Measurements from ENCODE around the gene SULT1E1.

The SULT1E1 gene

DNA sequence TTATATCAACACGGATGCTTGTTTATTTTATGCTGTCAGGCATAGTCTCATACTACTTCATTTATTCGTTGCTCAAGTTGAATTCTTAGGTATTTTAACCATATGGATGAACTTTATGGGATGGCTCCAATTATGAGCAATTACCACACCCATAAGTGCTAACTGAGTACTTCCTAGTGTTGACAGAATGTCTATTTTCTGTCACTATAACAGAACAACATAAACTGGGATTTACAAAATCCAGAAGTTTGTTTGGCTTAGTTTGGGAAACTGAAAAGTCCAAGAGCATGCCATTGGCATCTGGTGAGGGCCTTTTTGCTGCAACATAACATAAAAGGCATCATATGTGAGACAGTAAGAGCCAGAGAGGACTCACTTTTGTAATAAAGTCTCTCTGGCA, 21.0 kb downstream of the SULT1E1 start:
- no peaks in the 10 kb centered on the region for H3K27me3 ChIP-seq
- H3K4me1 ChIP-seq, result no peaks in the 10 kb centered on the region
- TF ChIP-seq, protein P1, sequence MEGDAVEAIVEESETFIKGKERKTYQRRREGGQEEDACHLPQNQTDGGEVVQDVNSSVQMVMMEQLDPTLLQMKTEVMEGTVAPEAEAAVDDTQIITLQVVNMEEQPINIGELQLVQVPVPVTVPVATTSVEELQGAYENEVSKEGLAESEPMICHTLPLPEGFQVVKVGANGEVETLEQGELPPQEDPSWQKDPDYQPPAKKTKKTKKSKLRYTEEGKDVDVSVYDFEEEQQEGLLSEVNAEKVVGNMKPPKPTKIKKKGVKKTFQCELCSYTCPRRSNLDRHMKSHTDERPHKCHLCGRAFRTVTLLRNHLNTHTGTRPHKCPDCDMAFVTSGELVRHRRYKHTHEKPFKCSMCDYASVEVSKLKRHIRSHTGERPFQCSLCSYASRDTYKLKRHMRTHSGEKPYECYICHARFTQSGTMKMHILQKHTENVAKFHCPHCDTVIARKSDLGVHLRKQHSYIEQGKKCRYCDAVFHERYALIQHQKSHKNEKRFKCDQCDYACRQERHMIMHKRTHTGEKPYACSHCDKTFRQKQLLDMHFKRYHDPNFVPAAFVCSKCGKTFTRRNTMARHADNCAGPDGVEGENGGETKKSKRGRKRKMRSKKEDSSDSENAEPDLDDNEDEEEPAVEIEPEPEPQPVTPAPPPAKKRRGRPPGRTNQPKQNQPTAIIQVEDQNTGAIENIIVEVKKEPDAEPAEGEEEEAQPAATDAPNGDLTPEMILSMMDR (IDR thresholded peaks at IDR 0.05; ENCODE audit: low read depth, low read length), result no peak
- no peak for DNase-seq
- H3K36me3 ChIP-seq, result no peaks in the 10 kb centered on the region
- no peak overlapping the region for H3K4me3 ChIP-seq (ENCODE audit: low read depth, low read length)
- no peaks in the 10 kb centered on the region for H3K9me3 ChIP-seq

DNA sequence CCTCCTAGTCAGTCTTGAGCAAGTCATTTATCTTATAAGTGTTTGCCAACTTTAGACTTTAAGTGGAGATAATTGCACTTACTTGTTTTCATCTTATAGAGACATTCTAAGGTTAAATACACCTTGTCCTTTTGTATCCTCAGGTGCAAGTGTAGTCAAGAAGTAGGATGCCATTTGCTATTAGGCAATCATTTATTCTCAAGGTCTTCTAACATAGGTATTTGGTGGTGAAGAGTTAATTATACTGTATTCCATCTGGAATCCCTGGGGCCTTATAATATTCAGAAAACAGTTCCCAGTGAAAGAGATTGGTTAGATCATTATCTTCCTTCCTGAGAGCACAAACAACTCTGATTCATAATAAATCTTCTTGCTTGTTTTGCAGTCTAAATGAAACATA, 23.7 kb downstream of the SULT1E1 start:
- Histone ChIP-seq H3K4me1 (no peaks in the 10 kb centered on the region), H3K27me3 (no peaks in the 10 kb centered on the region), H3K4me3 (ENCODE audit: low read depth, low read length) (no peak overlapping the region), H3K36me3 (no peaks in the 10 kb centered on the region), H3K9me3 (no peaks in the 10 kb centered on the region)
- TF ChIP-seq, protein P1 (IDR thresholded peaks at IDR 0.05; ENCODE audit: low read depth, low read length), result no peak
- DNase-seq, result no peak

DNA sequence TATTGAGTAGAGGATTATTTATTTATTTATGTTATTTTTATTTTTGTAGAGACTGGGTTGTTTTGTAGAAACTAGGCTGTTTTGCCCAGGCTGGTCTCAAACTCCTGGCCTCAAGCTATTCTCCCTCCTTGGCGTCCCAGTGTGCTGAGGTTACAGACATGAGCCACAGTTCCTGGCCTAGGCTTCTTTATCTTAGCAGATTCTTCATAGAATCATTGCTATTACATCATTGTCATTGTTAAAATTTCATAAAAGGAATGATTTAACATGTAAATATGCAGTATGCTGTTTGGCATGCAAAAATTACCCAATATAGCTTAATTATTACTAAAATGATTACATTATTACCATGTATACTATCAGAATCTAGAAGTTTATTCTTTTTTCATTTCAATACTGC, 24.2 kb downstream of the SULT1E1 start:
- DNase-seq, result no peak
- Histone ChIP-seq H3K9me3 (no peaks in the 10 kb centered on the region), H3K36me3 (no peaks in the 10 kb centered on the region), H3K4me3 (ENCODE audit: low read depth, low read length) (no peak overlapping the region), H3K4me1 (no peaks in the 10 kb centered on the region; the same call in 1 of the 2 replicates), H3K27me3 (no peaks in the 10 kb centered on the region)
- TF ChIP-seq, protein P1 (IDR thresholded peaks at IDR 0.05; ENCODE audit: low read depth, low read length), result no peak

DNA sequence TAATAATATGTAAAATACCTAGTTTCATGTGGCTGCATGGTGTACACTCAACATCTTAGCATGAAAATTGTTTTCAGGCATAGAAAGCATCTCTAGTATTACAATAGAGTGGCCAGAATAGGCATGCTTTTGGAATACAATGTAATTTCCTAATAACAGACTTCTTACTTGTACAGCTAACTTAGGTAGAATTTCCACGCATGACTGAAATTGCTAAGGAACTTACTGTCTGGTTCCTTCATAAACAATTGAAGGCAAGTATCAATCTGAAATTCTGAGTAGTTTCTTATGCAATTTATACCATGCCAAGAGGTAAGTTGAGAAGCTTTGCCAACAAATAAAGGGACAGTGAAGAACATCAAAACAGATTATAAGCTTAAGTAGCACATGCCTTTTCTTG, 26.7 kb downstream of the SULT1E1 start:
- no peak for DNase-seq
- Histone ChIP-seq H3K4me1 (no peaks in the 10 kb centered on the region; the same call in 1 of the 2 replicates), H3K36me3 (no peaks in the 10 kb centered on the region), H3K9me3 (no peaks in the 10 kb centered on the region), H3K27me3 (no peaks in the 10 kb centered on the region), H3K4me3 (ENCODE audit: low read depth, low read length) (no peak overlapping the region)
- TF ChIP-seq, protein P1 (IDR thresholded peaks at IDR 0.05; ENCODE audit: low read depth, low read length), result no peak

DNA sequence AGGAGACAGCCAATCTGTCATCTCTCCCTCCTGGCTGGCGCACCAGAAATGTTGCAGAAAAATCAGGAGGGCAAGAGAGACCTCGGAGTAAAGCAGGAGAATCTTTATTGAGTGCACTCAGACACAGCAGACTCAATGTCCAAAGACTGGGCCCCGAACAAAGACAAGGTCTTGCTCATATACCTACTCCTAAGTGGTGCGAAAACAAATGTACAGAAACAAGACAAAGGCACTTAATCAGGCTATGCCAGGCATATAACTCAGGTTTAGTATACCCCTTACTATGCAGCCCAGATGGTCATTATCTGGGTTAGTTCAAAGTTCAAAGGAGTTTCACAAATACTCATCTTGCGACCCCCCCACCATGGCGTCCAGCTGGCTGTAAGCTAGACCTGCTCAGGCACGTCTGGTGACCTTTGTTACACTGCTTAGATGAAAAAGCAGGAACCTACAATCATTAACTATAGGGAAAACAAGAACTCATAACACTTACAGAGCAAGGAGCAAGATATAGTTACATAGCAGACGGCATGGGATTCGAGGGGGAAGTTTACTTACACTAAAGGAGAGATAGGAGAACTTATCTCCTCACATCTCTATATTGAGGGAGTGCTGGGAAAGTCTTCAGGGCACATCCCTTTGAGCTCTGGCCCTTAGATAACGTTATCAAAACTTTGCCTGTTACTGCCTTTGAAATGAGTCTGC, 27.5 kb downstream of the SULT1E1 start:
- H3K36me3 ChIP-seq, result no peaks in the 10 kb centered on the region
- H3K27me3 ChIP-seq, result no peaks in the 10 kb centered on the region
- no peak for DNase-seq
- H3K4me3 ChIP-seq (ENCODE audit: low read depth, low read length), result no peak overlapping the region
- no peaks in the 10 kb centered on the region for H3K9me3 ChIP-seq
- H3K4me1 ChIP-seq, result no peaks in the 10 kb centered on the region; the same call in 1 of the 2 replicates
- TF ChIP-seq, protein P1 (IDR thresholded peaks at IDR 0.05; ENCODE audit: low read depth, low read length), result no peak

DNA sequence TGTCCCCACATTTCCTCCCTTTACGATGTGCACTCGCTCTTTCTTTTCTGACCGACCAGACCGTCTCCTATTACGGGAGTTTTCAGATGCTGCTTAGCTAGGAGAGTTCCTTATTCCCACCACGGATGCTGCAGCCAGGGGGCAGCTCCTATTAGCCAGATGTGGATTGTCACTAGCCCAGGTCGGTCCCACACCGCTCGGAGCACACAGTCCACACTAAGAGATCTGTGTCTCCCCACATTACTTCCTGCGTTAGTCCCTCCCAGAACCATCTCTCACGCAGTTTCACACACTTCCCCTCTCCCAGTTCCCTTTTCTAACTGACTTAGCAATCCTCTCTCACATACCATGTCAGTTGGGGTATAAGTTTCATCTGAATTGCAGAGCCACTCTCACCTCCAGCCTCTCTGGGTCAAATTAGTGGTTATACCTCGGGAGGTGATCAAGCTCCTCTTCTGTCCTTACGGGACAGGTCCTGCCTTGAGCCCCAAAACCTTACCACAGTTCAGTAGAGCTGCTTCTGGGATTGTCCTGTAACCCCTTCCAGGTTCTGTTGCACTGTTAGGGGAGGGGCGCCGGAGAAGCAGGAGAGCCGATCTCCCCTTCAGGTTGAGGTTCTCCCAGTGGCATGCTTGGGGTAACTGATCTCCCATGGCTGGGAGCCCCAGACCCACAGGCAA, 28.2 kb downstream of the SULT1E1 start:
- DNase-seq, result no peak
- Histone ChIP-seq H3K27me3 (no peaks in the 10 kb centered on the region), H3K4me3 (ENCODE audit: low read depth, low read length) (no peak overlapping the region), H3K36me3 (no peaks in the 10 kb centered on the region), H3K4me1 (no peaks in the 10 kb centered on the region; the same call in 1 of the 2 replicates), H3K9me3 (no peaks in the 10 kb centered on the region)
- TF ChIP-seq, protein P1 (IDR thresholded peaks at IDR 0.05; ENCODE audit: low read depth, low read length), result no peak

All from BE2C (cell line).